Natural killer cell (primary cell): ENCODE data around the gene GNAO1. TPM values are rescaled to one million over a fixed set of nuclear protein-coding genes. Genes with fewer than 3 reads are reported as not detected.
"Not testable (repeated sequence)": the region's sequence is repeated elsewhere in the genome, so short reads cannot be mapped to it uniquely, and the experiment has no call there.

Experiments
- ATAC-seq, 3 donors: fragments of 150-1000 bp in 2 of 3; fragments of 200-7000 bp in 1 of 3; cut with Tn5 transposase; 1 replicate in 1 of 3; 2 replicates in 2 of 3; pipeline ENCODE4 v1.10.0; 2021; ENCODE audit warnings: mild to moderate bottlenecking in 2 of 3, moderate library complexity in 2 of 3
- DNase-seq, 2 donors: peaks; one replicate each; pipeline versions ENCODE4 v3.0.0 to v3.0.0-alpha.2; 2013 to 2021; ENCODE audit warnings: mixed read lengths in 1 of 2
- H3K27ac ChIP-seq: one replicate; pipeline ENCODE4 v1.5.1; 2013; ENCODE audit warnings: mild to moderate bottlenecking, low read length
- H3K27me3 ChIP-seq: one replicate; pipeline ENCODE4 v1.6.1; 2013; ENCODE audit warnings: low read length; ENCODE audit not compliant: control insufficient read depth, insufficient read depth
- H3K36me3 ChIP-seq: one replicate; pipeline ENCODE4 v1.6.1; 2013; ENCODE audit warnings: low read length; ENCODE audit not compliant: control insufficient read depth, insufficient read depth
- H3K4me1 ChIP-seq: one replicate; pipeline ENCODE4 v1.6.1; 2013; ENCODE audit warnings: low read length; ENCODE audit not compliant: control insufficient read depth, insufficient read depth
- H3K4me3 ChIP-seq: one replicate; pipeline ENCODE4 v1.5.1; 2013; ENCODE audit warnings: low read length
- H3K9me3 ChIP-seq: one replicate; pipeline ENCODE4 v1.6.1; 2013; ENCODE audit warnings: low read length; ENCODE audit not compliant: control insufficient read depth, insufficient read depth
- H3K27ac Mint-ChIP-seq, 2 donors: one replicate each; pipeline ENCODE4 v1.8.0; 2022; ENCODE audit warnings: mild to moderate bottlenecking in 2 of 2, mixed read lengths in 2 of 2, moderate library complexity in 1 of 2
- H3K27me3 Mint-ChIP-seq, 2 donors: one replicate each; pipeline ENCODE4 v1.8.0; 2022; ENCODE audit warnings: low read depth in 2 of 2, mixed read lengths in 2 of 2
- H3K36me3 Mint-ChIP-seq: one replicate; pipeline ENCODE4 v1.8.0; 2022; ENCODE audit warnings: mixed read lengths
- H3K4me1 Mint-ChIP-seq, 2 donors: one replicate each; pipeline ENCODE4 v1.8.0; 2022; ENCODE audit warnings: mixed read lengths in 2 of 2
- H3K4me3 Mint-ChIP-seq: one replicate; pipeline ENCODE4 v1.8.0; 2022; ENCODE audit warnings: mild to moderate bottlenecking, moderate library complexity, mixed read lengths
- H3K9me3 Mint-ChIP-seq, 2 donors: one replicate each; pipeline ENCODE4 v1.8.0; 2022; ENCODE audit warnings: mixed read lengths in 2 of 2
- WGBS: methylation state at CpG from one replicate; pipeline ENCODE4 v1.1.7; 2013; ENCODE audit warnings: missing lambda C conversion rate; ENCODE audit not compliant: insufficient coverage; 5-methylcytosine and 5-hydroxymethylcytosine counted together
- intact Hi-C: fragments of 100-400 bp; cut with micrococcal nuclease; formaldehyde crosslinking; loops from one replicate; pipeline ENCODE4 v1.14.2; 2022
- total RNA-seq, 4 donors: library from RNA; stranded (reverse); fragments of 120-200 nt in 1 of 4; gene quantifications; one replicate each; pipeline versions ENCODE4 v1.2.3 to v1.2.4, GENCODE V29; 2013 to 2022
- TF ChIP-seq, protein P1 (sequence below): fragments of 200-600 bp; IDR thresholded peaks from one replicate; pipeline ENCODE4 v1.8.0; 2022; ENCODE audit warnings: antibody characterized with exemption

GNAO1 gene
- total RNA-seq, 3 donors from 2014 or later (not counting 1 experiment from before 2014, with no cell fraction given), result 0.45 to 4.6 (median 1.1) TPM

DNA sequence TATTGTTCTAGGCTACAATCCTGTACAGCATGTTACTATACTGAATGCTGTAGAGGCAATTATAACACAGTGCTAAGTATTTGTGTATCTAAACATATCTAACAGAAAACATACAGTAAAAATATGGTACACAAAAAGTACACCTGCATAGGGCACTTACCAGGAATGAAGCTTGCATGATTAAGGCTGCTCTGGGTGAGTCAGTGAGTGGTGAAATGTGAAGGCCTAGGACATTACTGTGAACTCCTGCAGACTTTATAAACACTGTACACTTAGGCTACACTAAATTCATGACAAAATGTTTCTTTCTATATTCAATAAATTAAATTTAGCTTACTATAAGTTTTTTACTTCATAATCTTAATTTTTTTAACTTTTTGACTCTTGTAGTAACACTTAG lies 196.9 kb downstream of the GNAO1 start:
- Mint-ChIP-seq H3K36me3 (peaks cover 26% of the 10 kb centered on the region), H3K4me3 (no peak overlapping the region), H3K4me1 (peaks cover 0 to 12% of the 10 kb centered on the region in 2 donors), H3K27me3 (no peaks in the 10 kb centered on the region), H3K9me3 (no peaks in the 10 kb centered on the region), H3K27ac (no peak overlapping the region)
- no peak for ATAC-seq
- Histone ChIP-seq H3K4me1 (no peaks in the 10 kb centered on the region), H3K4me3 (no peak overlapping the region), H3K9me3 (no peaks in the 10 kb centered on the region), H3K27me3 (no peaks in the 10 kb centered on the region), H3K36me3 (peaks cover 58% of the 10 kb centered on the region), H3K27ac (no peak overlapping the region)
- intact Hi-C loops, result no loop called here
- TF ChIP-seq, protein P1, sequence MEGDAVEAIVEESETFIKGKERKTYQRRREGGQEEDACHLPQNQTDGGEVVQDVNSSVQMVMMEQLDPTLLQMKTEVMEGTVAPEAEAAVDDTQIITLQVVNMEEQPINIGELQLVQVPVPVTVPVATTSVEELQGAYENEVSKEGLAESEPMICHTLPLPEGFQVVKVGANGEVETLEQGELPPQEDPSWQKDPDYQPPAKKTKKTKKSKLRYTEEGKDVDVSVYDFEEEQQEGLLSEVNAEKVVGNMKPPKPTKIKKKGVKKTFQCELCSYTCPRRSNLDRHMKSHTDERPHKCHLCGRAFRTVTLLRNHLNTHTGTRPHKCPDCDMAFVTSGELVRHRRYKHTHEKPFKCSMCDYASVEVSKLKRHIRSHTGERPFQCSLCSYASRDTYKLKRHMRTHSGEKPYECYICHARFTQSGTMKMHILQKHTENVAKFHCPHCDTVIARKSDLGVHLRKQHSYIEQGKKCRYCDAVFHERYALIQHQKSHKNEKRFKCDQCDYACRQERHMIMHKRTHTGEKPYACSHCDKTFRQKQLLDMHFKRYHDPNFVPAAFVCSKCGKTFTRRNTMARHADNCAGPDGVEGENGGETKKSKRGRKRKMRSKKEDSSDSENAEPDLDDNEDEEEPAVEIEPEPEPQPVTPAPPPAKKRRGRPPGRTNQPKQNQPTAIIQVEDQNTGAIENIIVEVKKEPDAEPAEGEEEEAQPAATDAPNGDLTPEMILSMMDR, result no peak
- DNase-seq, result no peak

DNA sequence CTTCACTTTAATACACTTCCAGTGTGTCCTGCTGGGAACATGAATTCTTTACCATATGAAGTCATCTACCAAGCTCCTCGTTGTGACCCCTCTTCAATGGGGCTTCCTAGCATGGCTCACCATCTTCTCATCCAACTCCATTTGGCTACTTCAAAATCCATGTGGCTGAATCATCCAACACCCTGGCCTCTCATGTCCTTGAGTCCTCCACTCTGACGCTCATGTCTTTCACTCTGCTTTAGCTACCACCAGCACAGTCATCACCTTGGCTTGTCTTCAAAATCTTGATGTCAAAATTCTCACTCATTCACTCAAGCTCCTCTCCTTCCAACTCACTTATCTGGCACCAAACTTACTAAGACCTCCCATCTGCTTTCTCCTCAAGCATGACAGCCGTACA lies 198.3 kb downstream of the GNAO1 start:
- WGBS, result 97% methylated on average over 3 of the region's 3 CpGs
- no peaks in the 10 kb centered on the region for H3K4me1 ChIP-seq
- H3K36me3 ChIP-seq, result peaks cover 45% of the 10 kb centered on the region
- H3K4me3 ChIP-seq, result no peak overlapping the region
- peaks cover 19% of the 10 kb centered on the region for H3K36me3 Mint-ChIP-seq
- H3K27ac Mint-ChIP-seq, result no peak overlapping the region
- H3K9me3 ChIP-seq, result no peaks in the 10 kb centered on the region
- no peaks in the 10 kb centered on the region for H3K27me3 Mint-ChIP-seq
- TF ChIP-seq, protein P1, result no peak
- H3K4me3 Mint-ChIP-seq, result no peak overlapping the region
- no peak overlapping the region for H3K27ac ChIP-seq
- peaks cover 5 to 12% of the 10 kb centered on the region in 2 donors for H3K4me1 Mint-ChIP-seq
- no peak for DNase-seq
- intact Hi-C loops, result no loop called here
- no peaks in the 10 kb centered on the region for H3K27me3 ChIP-seq
- no peaks in the 10 kb centered on the region for H3K9me3 Mint-ChIP-seq
- no peak for ATAC-seq

DNA sequence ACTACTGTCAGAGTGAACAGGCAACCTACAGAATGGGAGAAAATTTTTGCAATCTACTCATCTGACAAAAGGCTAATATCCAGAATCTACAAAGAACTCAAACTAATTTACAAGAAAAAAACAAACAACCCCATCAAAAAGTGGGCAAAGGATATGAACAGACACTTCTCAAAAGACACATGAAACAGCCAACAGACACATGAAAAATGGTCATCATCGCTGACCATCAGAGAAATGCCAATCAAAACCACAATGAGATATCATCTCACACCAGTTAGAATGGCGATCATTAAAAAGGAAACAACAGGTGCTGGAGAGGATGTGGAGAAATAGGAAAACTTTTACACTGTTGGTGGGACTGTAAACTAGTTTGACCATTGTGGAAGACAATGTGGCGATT lies 205.4 kb downstream of the GNAO1 start:
- H3K27ac Mint-ChIP-seq, DNase-seq, H3K27me3 Mint-ChIP-seq, H3K4me1 ChIP-seq, H3K4me3 Mint-ChIP-seq, H3K27ac ChIP-seq, H3K27me3 ChIP-seq, H3K9me3 ChIP-seq, H3K9me3 Mint-ChIP-seq, ATAC-seq, intact Hi-C loops, H3K4me3 ChIP-seq: not testable (repeated sequence)
- 20% methylated on average over 1 of the region's 3 CpGs for WGBS
- Mint-ChIP-seq H3K36me3 (peaks cover 14% of the 10 kb centered on the region), H3K4me1 (peaks cover 5 to 10% of the 10 kb centered on the region in 2 donors)
- peaks cover 23% of the 10 kb centered on the region for H3K36me3 ChIP-seq

DNA sequence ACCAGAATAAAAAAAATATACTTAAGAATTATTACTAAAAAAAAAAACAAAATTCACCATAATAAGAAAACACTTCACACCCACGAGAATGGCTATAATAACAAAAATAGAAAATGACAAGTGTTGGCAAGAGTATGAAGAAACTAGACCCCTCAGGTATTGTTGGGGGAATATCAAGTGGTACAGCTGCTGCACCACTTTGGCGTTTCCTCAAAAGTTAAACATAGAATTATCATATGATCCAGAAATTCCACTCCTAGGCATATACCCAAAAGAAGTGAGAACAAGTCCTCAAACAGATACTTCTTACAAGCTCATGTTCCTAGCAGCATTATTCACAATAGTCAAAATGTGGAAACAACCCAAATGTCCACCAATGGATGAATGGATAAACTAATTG lies 207.8 kb downstream of the GNAO1 start:
- H3K9me3 ChIP-seq, result no peaks in the 10 kb centered on the region
- H3K27me3 ChIP-seq, result no peaks in the 10 kb centered on the region
- Mint-ChIP-seq H3K4me3 (no peak overlapping the region), H3K9me3 (no peaks in the 10 kb centered on the region), H3K36me3 (peaks cover 14% of the 10 kb centered on the region), H3K27ac (no peak overlapping the region), H3K4me1 (peaks cover under 1 to 7% of the 10 kb centered on the region in 2 donors), H3K27me3 (no peaks in the 10 kb centered on the region)
- peaks cover 37% of the 10 kb centered on the region for H3K36me3 ChIP-seq
- H3K27ac ChIP-seq, result no peak overlapping the region
- no peaks in the 10 kb centered on the region for H3K4me1 ChIP-seq
- no peak overlapping the region for H3K4me3 ChIP-seq
- ATAC-seq (no peak), DNase-seq (no peak)
- intact Hi-C loops, result no loop called here
- TF ChIP-seq, protein P1, result no peak
- WGBS, result 100% methylated on average over 1 of the region's 2 CpGs
